K562 (cell line): Measurements from ENCODE around the gene RPS27. TPM values are rescaled to one million over a fixed set of nuclear protein-coding genes. Genes with fewer than 3 reads are reported as not detected.

ENCODE experiments used
- FOXA1 ChIP-seq: fragments of 450-650 bp; IDR thresholded peaks from 2 replicates; pipeline ENCODE4 v1.6.1; 2016; ENCODE audit warnings: mild to moderate bottlenecking, borderline replicate concordance
- PHF20 ChIP-seq: fragments of 450-650 bp; IDR thresholded peaks from 2 replicates; pipeline ENCODE4 v1.6.1; 2018; ENCODE audit not compliant: partially characterized antibody
- ZNF134 ChIP-seq: fragments of 250-450 bp; sonication (Bioruptor Pico); conservative IDR thresholded peaks from 2 replicates; pipeline ENCODE4 v1.4.0; 2020
- ZNF507 ChIP-seq: conservative IDR thresholded peaks from 2 replicates; pipeline ENCODE4 v1.6.1; 2017; ENCODE audit warnings: missing genetic modification characterization, missing compliant biosample characterization
- polyA plus RNA-seq, 8 experiments: library from polyadenylated mRNA; depleted of rRNA in 4 of 8; stranded (reverse) in 5 of 8; unstranded in 3 of 8; fragments of >200 nt; fragmentation: Nextera tagmentation in 2 of 8; fragmentation: Illumina TruSeq in 1 of 8; extraction: Ambion mirVana in 2 of 8; extraction: Trizol in 1 of 8; gene quantifications; 2 replicates each; pipeline versions ENCODE4 v1.2.1 to v1.2.3, GENCODE V29; 2011 to 2014; ENCODE audit warnings: inconsistent platforms in 1 of 8, missing spikeins in 1 of 8
- total RNA-seq, 7 experiments: library from RNA; depleted of rRNA in 6 of 7; stranded (reverse); fragments of >200 nt in 6 of 7; fragmentation: Illumina TruSeq in 2 of 7; extraction: Trizol in 2 of 7; gene quantifications; 2 replicates each; pipeline versions ENCODE4 v1.2.1 to v1.2.3, GENCODE V29; 2011 to 2021; ENCODE audit warnings: low replicate concordance in 1 of 7
- TF ChIP-seq, protein P1 (sequence below): fragments of 450-650 bp; IDR thresholded peaks from 2 replicates; pipeline ENCODE4 v1.6.1; 2016; ENCODE audit warnings: mild to moderate bottlenecking
- TF ChIP-seq, protein P2 (sequence below): fragments of 200-800 bp; sonication (Bioruptor generic); IDR thresholded peaks from 2 replicates; pipeline ENCODE4 v1.6.1; 2017; ENCODE audit warnings: missing genetic modification characterization, missing compliant biosample characterization
- TF ChIP-seq, protein P3 (sequence below): fragments of 250-450 bp; sonication (Bioruptor Pico); IDR thresholded peaks from 2 replicates; pipeline ENCODE4 v1.8.0; 2022; ENCODE audit warnings: moderate library complexity, mild to moderate bottlenecking, inconsistent platforms

RPS27 gene
- total and polyA plus RNA-seq, 9 of the 15 experiments (the other 6 are each of a cell fraction or from before 2014, with no cell fraction given): 2,091 to 9,377 (median 6,706) TPM

DNA sequence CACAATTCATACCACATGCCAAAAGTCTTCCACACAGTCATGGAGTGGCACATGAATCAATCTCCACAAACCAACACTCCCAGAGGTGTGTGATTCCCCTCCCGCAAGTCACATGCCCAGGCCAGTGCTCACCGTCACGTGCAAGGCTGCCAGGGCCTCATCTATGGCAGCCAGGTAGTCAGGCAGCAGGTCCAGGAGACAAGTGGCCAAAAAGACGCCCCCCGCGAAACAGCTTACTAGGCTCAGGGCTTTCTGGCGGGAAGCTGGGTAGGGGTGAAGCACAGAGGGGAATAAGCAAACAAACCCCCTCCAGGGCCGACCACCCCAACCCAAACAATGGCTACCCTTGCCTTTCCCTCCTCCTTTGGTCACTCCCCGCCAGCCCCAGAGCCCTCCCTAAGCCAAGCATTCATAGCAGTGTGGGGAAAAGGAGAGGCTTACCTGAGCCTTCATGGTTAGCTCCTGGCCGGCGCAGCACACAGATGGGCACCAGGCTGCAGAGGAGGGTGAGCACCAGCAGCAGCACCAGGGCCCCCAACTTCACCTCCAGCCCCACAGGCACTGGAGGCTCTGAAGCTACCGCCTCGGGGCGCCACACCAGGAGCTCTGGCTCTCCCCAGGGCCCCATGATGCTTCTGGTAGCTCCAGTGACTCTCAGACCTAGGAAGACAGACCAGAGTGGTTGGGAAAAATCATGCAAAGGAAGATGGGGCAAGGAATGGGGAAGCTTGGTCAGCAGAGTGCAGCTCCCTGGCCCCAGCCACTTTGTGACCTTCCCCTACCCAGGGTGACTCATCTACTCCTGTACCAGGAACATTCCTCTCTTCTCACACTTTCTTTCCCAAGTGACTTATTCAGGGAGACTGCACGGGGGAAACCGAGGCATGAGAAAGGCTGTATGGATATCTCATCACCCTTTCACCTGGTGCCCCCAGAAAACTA, 28.2 kb upstream of the RPS27 start (continued):
- TF ChIP-seq, protein P1, sequence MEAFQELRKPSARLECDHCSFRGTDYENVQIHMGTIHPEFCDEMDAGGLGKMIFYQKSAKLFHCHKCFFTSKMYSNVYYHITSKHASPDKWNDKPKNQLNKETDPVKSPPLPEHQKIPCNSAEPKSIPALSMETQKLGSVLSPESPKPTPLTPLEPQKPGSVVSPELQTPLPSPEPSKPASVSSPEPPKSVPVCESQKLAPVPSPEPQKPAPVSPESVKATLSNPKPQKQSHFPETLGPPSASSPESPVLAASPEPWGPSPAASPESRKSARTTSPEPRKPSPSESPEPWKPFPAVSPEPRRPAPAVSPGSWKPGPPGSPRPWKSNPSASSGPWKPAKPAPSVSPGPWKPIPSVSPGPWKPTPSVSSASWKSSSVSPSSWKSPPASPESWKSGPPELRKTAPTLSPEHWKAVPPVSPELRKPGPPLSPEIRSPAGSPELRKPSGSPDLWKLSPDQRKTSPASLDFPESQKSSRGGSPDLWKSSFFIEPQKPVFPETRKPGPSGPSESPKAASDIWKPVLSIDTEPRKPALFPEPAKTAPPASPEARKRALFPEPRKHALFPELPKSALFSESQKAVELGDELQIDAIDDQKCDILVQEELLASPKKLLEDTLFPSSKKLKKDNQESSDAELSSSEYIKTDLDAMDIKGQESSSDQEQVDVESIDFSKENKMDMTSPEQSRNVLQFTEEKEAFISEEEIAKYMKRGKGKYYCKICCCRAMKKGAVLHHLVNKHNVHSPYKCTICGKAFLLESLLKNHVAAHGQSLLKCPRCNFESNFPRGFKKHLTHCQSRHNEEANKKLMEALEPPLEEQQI: no peak
- TF ChIP-seq ZNF134 (CRISPR knock-in tag) (no peak), PHF20 (no peak), ZNF507 (no peak), FOXA1 (no peak)
- TF ChIP-seq, protein P2, sequence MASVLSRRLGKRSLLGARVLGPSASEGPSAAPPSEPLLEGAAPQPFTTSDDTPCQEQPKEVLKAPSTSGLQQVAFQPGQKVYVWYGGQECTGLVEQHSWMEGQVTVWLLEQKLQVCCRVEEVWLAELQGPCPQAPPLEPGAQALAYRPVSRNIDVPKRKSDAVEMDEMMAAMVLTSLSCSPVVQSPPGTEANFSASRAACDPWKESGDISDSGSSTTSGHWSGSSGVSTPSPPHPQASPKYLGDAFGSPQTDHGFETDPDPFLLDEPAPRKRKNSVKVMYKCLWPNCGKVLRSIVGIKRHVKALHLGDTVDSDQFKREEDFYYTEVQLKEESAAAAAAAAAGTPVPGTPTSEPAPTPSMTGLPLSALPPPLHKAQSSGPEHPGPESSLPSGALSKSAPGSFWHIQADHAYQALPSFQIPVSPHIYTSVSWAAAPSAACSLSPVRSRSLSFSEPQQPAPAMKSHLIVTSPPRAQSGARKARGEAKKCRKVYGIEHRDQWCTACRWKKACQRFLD: no peak
- TF ChIP-seq, protein P3, sequence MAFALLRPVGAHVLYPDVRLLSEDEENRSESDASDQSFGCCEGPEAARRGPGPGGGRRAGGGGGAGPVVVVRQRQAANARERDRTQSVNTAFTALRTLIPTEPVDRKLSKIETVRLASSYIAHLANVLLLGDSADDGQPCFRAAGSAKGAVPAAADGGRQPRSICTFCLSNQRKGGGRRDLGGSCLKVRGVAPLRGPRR (CRISPR knock-in tag): no peak
